Muscle layer of duodenum (tissue), 2 donors: ENCODE measurements around the gene CHD9NB.
A peak's percentile ranks its signal among the peaks of the same experiment; 100 is the strongest.

Experiments
- H3K27ac ChIP-seq: one replicate; pipeline ENCODE4 v1.7.0; 2013; ENCODE audit warnings: mild to moderate bottlenecking, low read length
- H3K27me3 ChIP-seq: one replicate; pipeline ENCODE4 v1.7.0; 2013; ENCODE audit warnings: low read depth, mild to moderate bottlenecking, control low read depth, low read length
- H3K36me3 ChIP-seq, 2 donors: one replicate each; pipeline ENCODE4 v1.7.0; 2013; ENCODE audit warnings: low read length in 2 of 2, control low read depth in 1 of 2, mild to moderate bottlenecking in 1 of 2; ENCODE audit not compliant: insufficient read depth in 2 of 2, control insufficient read depth in 1 of 2
- H3K4me1 ChIP-seq, 2 donors: one replicate each; pipeline ENCODE4 v1.7.0; 2013; ENCODE audit warnings: low read length in 2 of 2, mild to moderate bottlenecking in 2 of 2, control low read depth in 1 of 2, moderate library complexity in 1 of 2; ENCODE audit not compliant: insufficient read depth in 2 of 2, control insufficient read depth in 1 of 2
- H3K4me3 ChIP-seq, 2 donors: one replicate each; pipeline ENCODE4 v1.7.0; 2013; ENCODE audit warnings: low read length in 2 of 2, low read depth in 1 of 2, mild to moderate bottlenecking in 1 of 2
- H3K9me3 ChIP-seq, 2 donors: one replicate each; pipeline ENCODE4 v1.7.0; 2013; ENCODE audit warnings: low read length in 2 of 2, control low read depth in 1 of 2, mild to moderate bottlenecking in 1 of 2; ENCODE audit not compliant: control insufficient read depth in 1 of 2
- donor health status: healthy.

Gene CHD9NB

DNA sequence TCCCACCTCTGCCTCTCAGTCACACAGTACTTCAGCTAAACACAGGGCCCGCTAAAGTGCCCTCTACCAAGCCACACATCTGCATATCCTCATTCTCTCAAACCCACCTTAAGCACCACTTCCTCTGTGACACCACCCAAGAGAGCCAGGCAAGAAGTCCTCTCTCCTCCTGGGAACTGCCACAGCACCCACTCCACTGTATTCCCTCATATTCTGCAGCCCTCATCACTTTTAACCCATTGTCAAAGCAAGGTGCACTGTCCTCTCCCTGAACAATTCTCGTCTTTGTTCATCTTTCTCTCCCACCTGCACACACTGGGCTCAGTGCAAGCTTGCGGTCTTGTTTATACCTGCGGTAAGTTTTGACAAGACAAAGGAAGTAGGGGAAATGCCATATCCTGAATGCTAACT, 15.7 kb upstream of the CHD9NB start:
- Histone ChIP-seq H3K36me3 (no peaks in the 10 kb centered on the region), H3K9me3 (no peaks in the 10 kb centered on the region), H3K4me1 (peaks cover 9 to 26% of the 10 kb centered on the region in 2 donors), H3K27me3 (no peaks in the 10 kb centered on the region), H3K4me3 (no peak overlapping the region), H3K27ac (no peak overlapping the region)

- Histone ChIP-seq H3K27ac (no peak overlapping the region), H3K9me3 (no peaks in the 10 kb centered on the region), H3K27me3 (no peaks in the 10 kb centered on the region), H3K36me3 (no peaks in the 10 kb centered on the region), H3K4me3 (no peak overlapping the region), H3K4me1 (peaks cover 9 to 21% of the 10 kb centered on the region in 2 donors)
These were observed 15.0 kb upstream of the CHD9NB start for GRCh38 chr16:53067675-53068074.

GRCh38 chr16:53065461-53066061, 12.9 kb upstream of the CHD9NB start:
- Histone ChIP-seq H3K9me3 (no peaks in the 10 kb centered on the region), H3K27ac (no peak overlapping the region), H3K27me3 (no peaks in the 10 kb centered on the region), H3K36me3 (no peaks in the 10 kb centered on the region), H3K4me3 (no peak overlapping the region), H3K4me1 (peaks cover 10 to 18% of the 10 kb centered on the region in 2 donors)

- H3K27ac ChIP-seq = no peak overlapping the region
- no peaks in the 10 kb centered on the region for H3K36me3 ChIP-seq
- no peaks in the 10 kb centered on the region for H3K9me3 ChIP-seq
- H3K4me3 ChIP-seq = no peak overlapping the region
- H3K4me1 ChIP-seq = peaks cover 10 to 18% of the 10 kb centered on the region in 2 donors
- no peaks in the 10 kb centered on the region for H3K27me3 ChIP-seq
These were observed 11.4 kb upstream of the CHD9NB start for GRCh38 chr16:53064081-53064578.

- Histone ChIP-seq H3K4me3 (peak overlapping the region in 1 of 2 donors; percentile 8), H3K36me3 (no peaks in the 10 kb centered on the region), H3K4me1 (peaks cover 10 to 15% of the 10 kb centered on the region in 2 donors), H3K27ac (no peak overlapping the region), H3K27me3 (no peaks in the 10 kb centered on the region), H3K9me3 (no peaks in the 10 kb centered on the region)
These were observed 9.0 kb upstream of the CHD9NB start for GRCh38 chr16:53061701-53062159.

- Histone ChIP-seq H3K27ac (no peak overlapping the region), H3K9me3 (no peaks in the 10 kb centered on the region), H3K27me3 (no peaks in the 10 kb centered on the region), H3K36me3 (no peaks in the 10 kb centered on the region), H3K4me3 (peak overlapping the region in 1 of 2 donors; percentile 8), H3K4me1 (peaks cover 8 to 18% of the 10 kb centered on the region in 2 donors)
These were observed 8.6 kb upstream of the CHD9NB start for GRCh38 chr16:53061256-53061655.

DNA sequence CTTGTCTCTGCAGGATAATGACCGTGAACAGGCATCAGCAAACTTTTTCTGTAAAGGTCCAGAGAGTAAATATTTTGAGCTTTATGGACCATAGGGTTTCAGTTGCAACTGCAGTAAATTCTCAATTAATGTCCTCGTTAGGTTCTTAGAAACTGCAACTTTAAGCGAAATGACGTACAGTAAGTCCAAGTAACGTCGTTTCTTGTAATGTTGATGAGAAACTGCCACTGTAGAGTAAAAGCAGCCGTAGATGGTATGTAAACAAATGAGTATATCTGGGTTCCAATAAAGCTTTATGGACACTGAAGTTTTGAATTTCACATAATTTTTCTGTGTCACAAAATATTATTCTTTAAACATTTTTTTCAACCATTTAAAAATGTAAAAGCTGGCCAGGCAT, 7.0 kb upstream of the CHD9NB start:
- peaks cover 7 to 8% of the 10 kb centered on the region in 2 donors for H3K4me1 ChIP-seq
- H3K4me3 ChIP-seq = no peak overlapping the region
- H3K36me3 ChIP-seq = no peaks in the 10 kb centered on the region
- H3K27me3 ChIP-seq = no peaks in the 10 kb centered on the region
- no peaks in the 10 kb centered on the region for H3K9me3 ChIP-seq
- no peak overlapping the region for H3K27ac ChIP-seq

DNA sequence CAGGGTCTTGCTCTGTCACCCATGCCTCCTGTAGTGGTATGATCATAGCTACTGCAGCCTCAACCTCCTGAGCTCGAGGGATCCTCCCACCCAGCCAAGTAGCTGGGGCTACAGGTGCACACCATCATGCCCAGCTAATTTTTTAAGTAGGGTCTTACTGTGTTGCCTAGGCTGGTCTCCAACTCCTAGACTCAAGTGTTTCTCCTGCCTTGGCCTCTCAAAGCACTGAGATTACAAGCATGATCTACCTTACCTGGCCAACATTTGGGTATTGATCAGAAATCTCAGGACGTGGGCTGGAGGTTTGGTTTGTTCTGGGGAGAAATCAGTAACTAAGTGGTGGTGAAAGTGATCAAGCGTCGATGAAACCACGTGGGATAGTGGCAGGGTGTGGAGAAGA, 6.2 kb upstream of the CHD9NB start:
- H3K9me3 ChIP-seq = no peaks in the 10 kb centered on the region
- H3K36me3 ChIP-seq = no peaks in the 10 kb centered on the region
- peaks cover 7 to 14% of the 10 kb centered on the region in 2 donors for H3K4me1 ChIP-seq
- no peak overlapping the region for H3K27ac ChIP-seq
- no peaks in the 10 kb centered on the region for H3K27me3 ChIP-seq
- no peak overlapping the region for H3K4me3 ChIP-seq

DNA sequence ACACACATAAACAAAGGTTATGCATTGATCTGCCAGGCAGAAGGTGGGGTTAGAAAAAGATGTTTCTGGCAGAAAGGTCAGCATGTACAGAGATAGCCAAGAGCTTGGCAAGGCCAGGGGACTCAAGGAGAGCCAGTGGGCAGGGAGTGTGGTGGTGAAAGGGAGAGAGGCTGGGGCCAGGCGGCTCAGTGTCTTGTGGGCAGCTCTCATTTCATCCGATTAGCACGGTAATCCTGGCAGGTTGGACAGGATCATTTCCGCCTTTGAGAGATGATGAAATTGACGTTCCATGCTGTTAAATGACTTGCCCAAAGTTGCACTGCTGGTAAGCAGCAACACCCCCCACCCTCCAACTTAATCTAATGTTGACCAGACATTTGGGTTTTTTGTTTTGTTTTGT, 5.7 kb upstream of the CHD9NB start:
- Histone ChIP-seq H3K4me3 (no peak overlapping the region), H3K4me1 (peaks cover 7 to 14% of the 10 kb centered on the region in 2 donors), H3K27me3 (no peaks in the 10 kb centered on the region), H3K27ac (no peak overlapping the region), H3K9me3 (no peaks in the 10 kb centered on the region), H3K36me3 (no peaks in the 10 kb centered on the region)

- Histone ChIP-seq H3K36me3 (no peaks in the 10 kb centered on the region), H3K27me3 (no peaks in the 10 kb centered on the region), H3K4me3 (no peak overlapping the region), H3K27ac (no peak overlapping the region), H3K4me1 (peaks cover 7 to 14% of the 10 kb centered on the region in 2 donors), H3K9me3 (no peaks in the 10 kb centered on the region)
These were observed 5.0 kb upstream of the CHD9NB start for GRCh38 chr16:53057658-53058057.

- H3K27me3 ChIP-seq = no peaks in the 10 kb centered on the region
- no peaks in the 10 kb centered on the region for H3K36me3 ChIP-seq
- peak overlapping the region; percentile 63 for H3K27ac ChIP-seq
- peaks cover under 1 to 14% of the 10 kb centered on the region in 2 donors for H3K4me1 ChIP-seq
- peak overlapping the region; percentile 54 to 86 for H3K4me3 ChIP-seq
- no peaks in the 10 kb centered on the region for H3K9me3 ChIP-seq
These were observed 3.7 kb upstream of the CHD9NB start for GRCh38 chr16:53056392-53056881.
